ENCODE data around the gene PIK3CD.

Gene PIK3CD

DNA sequence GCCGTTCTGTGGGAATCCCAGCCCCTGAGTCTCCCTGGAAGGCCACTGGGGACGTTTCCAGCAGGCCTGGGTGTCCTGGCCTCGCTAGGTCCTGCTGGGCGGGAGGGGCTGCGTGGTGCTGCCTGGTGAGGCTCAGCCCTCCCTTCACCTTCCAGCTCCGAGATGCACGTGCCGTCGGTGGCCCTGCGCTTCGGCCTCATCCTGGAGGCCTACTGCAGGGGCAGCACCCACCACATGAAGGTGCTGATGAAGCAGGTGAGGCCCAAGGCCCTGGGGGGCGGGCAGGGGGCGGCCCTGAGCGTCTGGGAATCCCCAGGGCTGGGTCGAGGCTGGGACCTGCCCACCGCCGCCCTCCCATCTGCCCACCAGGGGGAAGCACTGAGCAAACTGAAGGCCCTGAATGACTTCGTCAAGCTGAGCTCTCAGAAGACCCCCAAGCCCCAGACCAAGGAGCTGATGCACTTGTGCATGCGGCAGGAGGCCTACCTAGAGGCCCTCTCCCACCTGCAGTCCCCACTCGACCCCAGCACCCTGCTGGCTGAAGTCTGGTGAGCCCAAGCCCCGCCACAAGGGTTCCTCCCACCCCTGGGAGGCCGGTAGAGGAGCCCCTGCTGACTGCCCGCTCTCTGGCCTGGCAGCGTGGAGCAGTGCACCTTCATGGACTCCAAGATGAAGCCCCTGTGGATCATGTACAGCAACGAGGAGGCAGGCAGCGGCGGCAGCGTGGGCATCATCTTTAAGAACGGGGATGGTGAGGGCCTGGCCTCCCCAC is 70.3 kb downstream of the PIK3CD start:
- Mint-ChIP-seq H3K4me3 (peak overlapping the region; percentile 66), H3K36me3 (peaks cover 4% of the 10 kb centered on the region), H3K9me3 (ENCODE audit: low read depth) (no peaks in the 10 kb centered on the region), H3K27me3 (no peaks in the 10 kb centered on the region), H3K27ac (peak overlapping the region; percentile 64), H3K4me1 (ENCODE audit: low read depth) (peaks cover 63% of the 10 kb centered on the region)

DNA sequence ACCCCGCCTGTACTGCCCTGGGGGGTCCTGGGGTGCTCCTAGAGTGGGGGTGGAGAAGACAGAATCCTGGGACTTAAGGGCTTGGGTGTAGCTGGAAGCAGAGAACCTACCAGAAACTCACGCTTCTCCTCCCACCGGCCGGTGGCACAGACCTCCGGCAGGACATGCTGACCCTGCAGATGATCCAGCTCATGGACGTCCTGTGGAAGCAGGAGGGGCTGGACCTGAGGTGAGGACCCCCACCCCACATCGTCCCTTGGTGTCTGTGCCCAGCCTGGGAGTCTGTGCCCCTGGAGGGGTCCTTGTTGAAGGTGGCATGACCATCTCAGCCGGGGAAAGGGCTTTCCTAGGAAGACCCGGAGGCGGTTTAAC is 70.8 kb downstream of the PIK3CD start:
- H3K4me1 Mint-ChIP-seq (ENCODE audit: low read depth), result peaks cover 66% of the 10 kb centered on the region
- H3K27me3 Mint-ChIP-seq, result no peaks in the 10 kb centered on the region
- no peaks in the 10 kb centered on the region for H3K9me3 Mint-ChIP-seq (ENCODE audit: low read depth)
- H3K36me3 Mint-ChIP-seq, result peaks cover 4% of the 10 kb centered on the region
- H3K4me3 Mint-ChIP-seq, result no peak overlapping the region
- peak overlapping the region; percentile 58 for H3K27ac Mint-ChIP-seq

DNA sequence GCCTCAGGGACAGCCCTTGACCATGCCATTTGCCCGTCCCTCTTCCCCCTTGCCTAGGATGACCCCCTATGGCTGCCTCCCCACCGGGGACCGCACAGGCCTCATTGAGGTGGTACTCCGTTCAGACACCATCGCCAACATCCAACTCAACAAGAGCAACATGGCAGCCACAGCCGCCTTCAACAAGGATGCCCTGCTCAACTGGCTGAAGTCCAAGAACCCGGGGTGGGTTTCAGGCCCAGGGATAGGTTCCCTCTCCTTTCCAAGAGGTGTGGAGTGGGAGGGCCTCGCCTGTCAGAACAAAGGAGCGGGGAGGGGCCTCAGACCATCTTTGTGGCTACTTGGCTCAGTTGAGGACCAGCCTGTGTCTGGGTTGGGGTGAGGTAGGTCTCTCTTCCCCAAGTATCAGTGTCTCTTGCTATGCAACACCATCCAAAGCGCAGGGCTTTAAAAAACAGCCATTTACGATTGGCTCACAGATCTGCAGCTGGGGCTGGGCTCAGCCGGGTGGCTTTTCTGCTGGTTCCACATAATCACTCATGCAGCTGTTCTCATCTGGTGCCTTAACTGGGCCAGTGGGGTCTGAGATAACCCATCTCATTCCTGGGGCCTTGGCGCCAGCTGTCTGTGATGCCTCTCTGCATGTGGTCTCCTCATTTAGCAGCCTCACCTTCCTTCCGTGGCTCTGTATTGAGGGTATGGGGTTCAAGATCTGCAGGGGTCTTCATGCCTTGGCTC is 71.7 kb downstream of the PIK3CD start:
- no peak overlapping the region for H3K4me3 Mint-ChIP-seq
- no peaks in the 10 kb centered on the region for H3K27me3 Mint-ChIP-seq
- H3K9me3 Mint-ChIP-seq (ENCODE audit: low read depth), result no peaks in the 10 kb centered on the region
- peaks cover 66% of the 10 kb centered on the region for H3K4me1 Mint-ChIP-seq (ENCODE audit: low read depth)
- peak overlapping the region; percentile 54 for H3K27ac Mint-ChIP-seq
- peaks cover 4% of the 10 kb centered on the region for H3K36me3 Mint-ChIP-seq

DNA sequence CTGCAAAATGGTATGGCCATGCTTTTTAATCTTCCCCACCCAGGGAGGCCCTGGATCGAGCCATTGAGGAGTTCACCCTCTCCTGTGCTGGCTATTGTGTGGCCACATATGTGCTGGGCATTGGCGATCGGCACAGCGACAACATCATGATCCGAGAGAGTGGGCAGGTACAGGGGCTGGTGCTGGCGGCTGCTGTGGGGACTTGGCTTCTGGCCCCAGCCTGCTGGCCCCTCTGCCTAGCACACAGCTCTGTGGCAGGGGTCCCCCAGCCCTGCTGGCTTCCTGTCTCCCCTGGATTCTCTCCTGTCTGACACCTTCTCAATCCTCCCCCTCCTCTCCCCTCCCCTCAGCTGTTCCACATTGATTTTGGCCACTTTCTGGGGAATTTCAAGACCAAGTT is 72.4 kb downstream of the PIK3CD start:
- H3K36me3 Mint-ChIP-seq, result peaks cover 4% of the 10 kb centered on the region
- no peak overlapping the region for H3K4me3 Mint-ChIP-seq
- no peaks in the 10 kb centered on the region for H3K9me3 Mint-ChIP-seq (ENCODE audit: low read depth)
- no peaks in the 10 kb centered on the region for H3K27me3 Mint-ChIP-seq
- H3K4me1 Mint-ChIP-seq (ENCODE audit: low read depth), result peaks cover 69% of the 10 kb centered on the region
- peak overlapping the region; percentile 54 for H3K27ac Mint-ChIP-seq

DNA sequence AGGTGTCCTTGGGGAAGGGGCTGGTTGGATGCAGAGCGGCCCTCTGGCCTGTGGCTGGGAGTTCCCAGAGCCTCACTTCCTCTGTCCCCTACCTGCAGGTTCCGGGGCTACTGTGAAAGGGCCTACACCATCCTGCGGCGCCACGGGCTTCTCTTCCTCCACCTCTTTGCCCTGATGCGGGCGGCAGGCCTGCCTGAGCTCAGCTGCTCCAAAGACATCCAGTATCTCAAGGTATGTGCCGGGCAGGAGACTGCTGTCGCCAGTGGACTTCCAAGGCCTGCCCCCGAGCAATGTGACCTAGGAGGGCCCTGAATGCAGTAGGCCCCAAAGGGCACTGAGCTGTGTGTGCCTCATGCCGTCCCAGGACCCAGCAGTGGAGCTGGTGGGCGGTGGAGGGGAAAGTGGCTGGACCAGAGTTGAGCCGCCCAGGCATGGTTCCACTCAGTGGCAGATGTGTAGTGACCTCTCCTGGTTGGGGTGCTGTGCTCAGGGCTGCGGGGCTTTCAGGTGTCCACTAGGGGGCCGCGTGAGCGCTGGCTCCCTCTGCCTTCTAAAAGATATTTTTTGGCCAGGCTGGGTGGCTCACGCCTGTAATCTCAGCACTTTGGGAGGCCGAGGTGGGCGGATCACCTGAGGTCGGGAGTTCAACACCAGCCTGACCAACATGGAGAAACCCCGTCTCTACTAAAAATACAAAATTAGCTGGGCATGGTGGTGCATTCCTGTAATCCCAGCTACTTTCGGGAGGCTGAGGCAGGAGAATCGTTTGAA is 73.4 kb downstream of the PIK3CD start:
- no peaks in the 10 kb centered on the region for H3K27me3 Mint-ChIP-seq
- peaks cover 66% of the 10 kb centered on the region for H3K4me1 Mint-ChIP-seq (ENCODE audit: low read depth)
- peaks cover 4% of the 10 kb centered on the region for H3K36me3 Mint-ChIP-seq
- H3K4me3 Mint-ChIP-seq, result no peak overlapping the region
- H3K9me3 Mint-ChIP-seq (ENCODE audit: low read depth), result no peaks in the 10 kb centered on the region
- peak overlapping the region; percentile 70 for H3K27ac Mint-ChIP-seq

DNA sequence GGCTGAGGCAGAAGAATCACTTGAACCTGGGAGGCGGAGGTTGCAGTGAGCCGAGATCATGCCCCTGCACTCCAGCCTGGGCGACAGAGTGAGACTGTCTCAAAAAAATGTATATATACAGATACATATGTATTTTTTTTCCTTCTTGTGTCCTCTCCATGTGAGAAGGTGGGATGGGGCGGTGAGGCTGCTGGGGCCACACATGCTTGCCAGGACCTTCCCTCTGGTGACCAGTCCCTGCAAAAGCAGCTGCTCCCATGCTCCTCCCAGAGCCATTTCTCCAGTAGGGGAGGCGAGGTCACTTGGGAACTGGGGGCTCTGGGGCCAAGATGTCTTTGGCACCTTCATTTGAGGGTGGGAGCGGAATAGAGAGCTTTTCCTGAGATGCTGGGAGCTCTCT is 74.9 kb downstream of the PIK3CD start:
- Mint-ChIP-seq H3K9me3 (ENCODE audit: low read depth) (no peaks in the 10 kb centered on the region), H3K27ac (no peak overlapping the region), H3K36me3 (peaks cover 8% of the 10 kb centered on the region), H3K27me3 (no peaks in the 10 kb centered on the region), H3K4me1 (ENCODE audit: low read depth) (peaks cover 65% of the 10 kb centered on the region), H3K4me3 (no peak overlapping the region)

DNA sequence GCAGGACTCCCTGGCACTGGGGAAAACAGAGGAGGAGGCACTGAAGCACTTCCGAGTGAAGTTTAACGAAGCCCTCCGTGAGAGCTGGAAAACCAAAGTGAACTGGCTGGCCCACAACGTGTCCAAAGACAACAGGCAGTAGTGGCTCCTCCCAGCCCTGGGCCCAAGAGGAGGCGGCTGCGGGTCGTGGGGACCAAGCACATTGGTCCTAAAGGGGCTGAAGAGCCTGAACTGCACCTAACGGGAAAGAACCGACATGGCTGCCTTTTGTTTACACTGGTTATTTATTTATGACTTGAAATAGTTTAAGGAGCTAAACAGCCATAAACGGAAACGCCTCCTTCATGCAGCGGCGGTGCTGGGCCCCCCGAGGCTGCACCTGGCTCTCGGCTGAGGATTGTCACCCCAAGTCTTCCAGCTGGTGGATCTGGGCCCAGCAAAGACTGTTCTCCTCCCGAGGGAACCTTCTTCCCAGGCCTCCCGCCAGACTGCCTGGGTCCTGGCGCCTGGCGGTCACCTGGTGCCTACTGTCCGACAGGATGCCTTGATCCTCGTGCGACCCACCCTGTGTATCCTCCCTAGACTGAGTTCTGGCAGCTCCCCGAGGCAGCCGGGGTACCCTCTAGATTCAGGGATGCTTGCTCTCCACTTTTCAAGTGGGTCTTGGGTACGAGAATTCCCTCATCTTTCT is 75.5 kb downstream of the PIK3CD start:
- Mint-ChIP-seq H3K27me3 (no peaks in the 10 kb centered on the region), H3K36me3 (peaks cover 8% of the 10 kb centered on the region), H3K27ac (peak overlapping the region; percentile 83), H3K4me3 (peak overlapping the region; percentile 12), H3K9me3 (ENCODE audit: low read depth) (no peaks in the 10 kb centered on the region), H3K4me1 (ENCODE audit: low read depth) (peaks cover 64% of the 10 kb centered on the region)

DNA sequence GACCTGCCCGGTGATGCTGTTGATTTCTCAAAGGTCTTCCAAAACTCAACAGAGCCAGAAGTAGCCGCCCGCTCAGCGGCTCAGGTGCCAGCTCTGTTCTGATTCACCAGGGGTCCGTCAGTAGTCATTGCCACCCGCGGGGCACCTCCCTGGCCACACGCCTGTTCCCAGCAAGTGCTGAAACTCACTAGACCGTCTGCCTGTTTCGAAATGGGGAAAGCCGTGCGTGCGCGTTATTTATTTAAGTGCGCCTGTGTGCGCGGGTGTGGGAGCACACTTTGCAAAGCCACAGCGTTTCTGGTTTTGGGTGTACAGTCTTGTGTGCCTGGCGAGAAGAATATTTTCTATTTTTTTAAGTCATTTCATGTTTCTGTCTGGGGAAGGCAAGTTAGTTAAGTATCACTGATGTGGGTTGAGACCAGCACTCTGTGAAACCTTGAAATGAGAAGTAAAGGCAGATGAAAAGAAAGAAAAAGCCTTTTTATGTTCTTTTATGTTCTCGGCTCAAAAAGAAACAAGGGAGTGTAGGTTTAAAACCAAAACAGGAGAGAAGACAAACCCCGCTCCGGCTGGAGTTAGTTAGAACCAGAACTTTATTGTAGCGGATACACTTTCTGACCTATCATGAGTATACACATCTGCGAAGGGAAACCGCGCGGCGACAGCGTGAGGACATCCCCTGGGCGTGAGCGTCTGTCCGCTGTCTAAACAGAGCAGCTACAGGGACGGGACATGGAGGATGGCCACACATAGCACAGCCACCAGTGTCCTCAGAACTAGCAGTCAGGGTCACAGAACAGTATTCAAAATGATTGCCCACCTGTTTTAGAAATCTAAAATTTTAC is 77.1 kb downstream of the PIK3CD start:
- H3K36me3 Mint-ChIP-seq, result peaks cover 6% of the 10 kb centered on the region
- peaks cover 70% of the 10 kb centered on the region for H3K4me1 Mint-ChIP-seq (ENCODE audit: low read depth)
- peak overlapping the region; percentile 81 for H3K4me3 Mint-ChIP-seq
- H3K27me3 Mint-ChIP-seq, result no peaks in the 10 kb centered on the region
- H3K27ac Mint-ChIP-seq, result peak overlapping the region; percentile 96
- H3K9me3 Mint-ChIP-seq (ENCODE audit: low read depth), result no peaks in the 10 kb centered on the region

DNA sequence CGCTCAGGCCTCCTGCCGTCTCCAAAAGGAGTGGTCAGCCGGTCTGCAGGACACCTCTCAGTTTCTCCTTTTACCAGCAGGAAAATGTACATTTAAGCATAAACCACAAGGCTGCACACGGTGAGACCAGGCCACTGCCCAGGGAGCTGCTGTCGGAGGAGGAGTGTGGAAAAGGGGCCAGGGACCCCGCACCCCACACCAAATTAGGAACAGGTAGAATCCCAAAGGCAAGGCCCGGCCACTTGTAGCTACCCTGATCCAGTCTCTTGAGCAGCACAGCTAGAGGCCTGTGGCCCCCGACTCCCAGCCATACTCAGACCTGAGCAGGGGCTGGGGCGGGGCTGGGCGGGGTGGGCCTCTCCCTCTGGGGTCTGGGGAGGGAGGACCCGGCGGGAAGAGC is 78.0 kb downstream of the PIK3CD start:
- peak overlapping the region; percentile 81 for H3K4me3 Mint-ChIP-seq

DNA sequence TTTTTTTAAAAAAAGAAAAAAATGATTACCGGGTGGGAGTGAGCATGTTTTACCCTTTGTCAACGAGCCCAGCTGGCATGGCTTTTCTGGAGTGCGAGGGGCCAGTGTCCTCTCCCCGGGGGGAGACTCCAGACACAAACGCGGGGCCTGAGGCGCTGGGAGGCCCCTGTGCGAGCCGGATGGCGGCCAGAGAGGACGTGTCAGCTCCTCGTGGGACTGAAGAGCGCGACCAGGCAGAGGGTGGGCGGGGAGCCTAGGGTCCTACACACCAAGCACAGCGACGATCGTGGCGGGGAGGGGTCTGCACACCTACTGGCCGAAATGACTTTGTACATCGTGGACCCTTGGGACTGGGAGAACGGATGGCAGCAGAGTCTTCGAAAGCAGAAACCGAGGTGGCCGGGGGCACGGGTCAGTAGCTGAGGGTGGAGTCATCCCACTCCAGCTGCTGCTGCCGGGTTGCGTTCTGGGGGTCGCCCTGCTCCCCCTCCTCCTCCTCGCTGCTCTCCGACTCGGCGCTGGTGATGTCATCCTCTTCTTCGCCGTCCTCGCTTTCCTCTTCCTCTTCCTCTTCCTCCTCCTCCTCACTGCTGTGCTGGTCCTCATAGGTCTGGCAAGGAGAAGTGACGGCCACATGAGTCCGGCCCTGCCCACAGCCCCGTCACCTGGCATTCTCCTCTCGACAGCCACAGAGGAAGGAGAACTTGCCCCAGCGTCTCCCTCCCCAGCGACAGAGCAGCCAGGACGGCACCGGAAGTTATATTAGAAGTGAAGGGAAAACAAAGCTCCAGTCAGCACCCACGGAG is 78.8 kb downstream of the PIK3CD start:
- peaks cover 5% of the 10 kb centered on the region for H3K36me3 Mint-ChIP-seq
- H3K9me3 Mint-ChIP-seq (ENCODE audit: low read depth), result no peaks in the 10 kb centered on the region
- peak overlapping the region; percentile 54 for H3K4me3 Mint-ChIP-seq
- no peaks in the 10 kb centered on the region for H3K27me3 Mint-ChIP-seq
- peaks cover 57% of the 10 kb centered on the region for H3K4me1 Mint-ChIP-seq (ENCODE audit: low read depth)
- peak overlapping the region; percentile 76 for H3K27ac Mint-ChIP-seq

More for the DNA sequence above, 78.0 kb downstream of the PIK3CD start:
- peak overlapping the region; percentile 96 for H3K27ac Mint-ChIP-seq
- H3K27me3 Mint-ChIP-seq, result no peaks in the 10 kb centered on the region
- H3K4me1 Mint-ChIP-seq (ENCODE audit: low read depth), result peaks cover 65% of the 10 kb centered on the region
- peaks cover 5% of the 10 kb centered on the region for H3K36me3 Mint-ChIP-seq
- no peaks in the 10 kb centered on the region for H3K9me3 Mint-ChIP-seq (ENCODE audit: low read depth)

DNA sequence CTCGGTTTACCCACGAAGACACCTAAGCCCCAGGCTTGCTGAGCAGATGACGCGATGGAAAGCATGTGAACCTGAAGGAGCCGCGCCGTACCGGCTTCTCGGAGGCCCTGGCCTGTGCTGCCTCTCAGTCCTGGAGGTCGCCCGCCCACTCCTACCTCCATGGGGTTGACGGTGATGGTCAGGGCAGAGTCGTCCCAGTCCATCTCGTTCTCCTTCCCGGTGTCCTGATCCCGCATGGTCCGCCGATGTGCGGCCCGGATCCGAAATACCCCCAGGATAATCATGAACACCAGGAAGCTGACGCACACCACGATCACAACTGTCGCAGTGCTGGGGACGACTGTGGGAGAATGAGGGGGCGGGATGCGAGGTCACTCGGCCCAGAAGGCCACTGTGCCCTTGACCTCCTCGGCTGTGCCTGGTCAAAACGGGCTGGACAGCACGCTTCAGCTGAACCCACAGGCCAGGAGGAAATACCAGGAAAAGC is 79.6 kb downstream of the PIK3CD start:
- Mint-ChIP-seq H3K4me1 (ENCODE audit: low read depth) (peaks cover 60% of the 10 kb centered on the region), H3K27me3 (no peaks in the 10 kb centered on the region), H3K27ac (peak overlapping the region; percentile 76), H3K9me3 (ENCODE audit: low read depth) (no peaks in the 10 kb centered on the region), H3K36me3 (peaks cover 5% of the 10 kb centered on the region), H3K4me3 (no peak overlapping the region)

DNA sequence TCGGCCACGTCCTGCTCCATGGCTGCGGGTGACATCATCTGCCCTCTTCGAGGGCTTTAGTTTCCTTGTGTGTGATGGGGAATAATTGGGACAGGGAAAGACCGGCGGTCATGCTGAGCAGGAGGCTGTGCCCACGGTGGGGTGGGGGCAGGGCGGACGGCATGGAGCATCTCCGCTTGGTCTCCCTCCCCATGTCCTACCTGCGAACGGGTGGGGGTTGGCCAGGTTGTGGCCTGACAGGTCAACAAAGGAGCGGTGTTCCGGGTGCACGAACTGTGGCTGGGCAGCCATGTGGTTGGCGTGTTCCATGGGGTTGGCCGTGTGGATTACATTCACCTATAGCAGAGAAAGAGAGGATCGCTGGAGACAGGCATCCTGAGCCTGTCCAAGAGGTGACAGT is 80.0 kb downstream of the PIK3CD start:
- Mint-ChIP-seq H3K9me3 (ENCODE audit: low read depth) (no peaks in the 10 kb centered on the region), H3K36me3 (peaks cover 5% of the 10 kb centered on the region), H3K4me1 (ENCODE audit: low read depth) (peaks cover 57% of the 10 kb centered on the region), H3K27me3 (no peaks in the 10 kb centered on the region), H3K27ac (peak overlapping the region; percentile 8), H3K4me3 (no peak overlapping the region)

Data from activated naive CD8-positive, alpha-beta T cell (primary cell).